ENCODE measurements around the gene SPAG16.

- TF ChIP-seq HCFC1 (IDR thresholded peaks at IDR 0.05; ENCODE audit: low read depth, low read length) (no peak), HNRNPLL (IDR thresholded peaks at IDR 0.05; ENCODE audit: low read depth, low read length, poor library complexity, severe bottlenecking) (no peak), NR3C1 (CRISPR knock-in tag; IDR thresholded peaks at IDR 0.05) (no peak), ZNF335 (CRISPR knock-in tag; IDR thresholded peaks at IDR 0.05) (no peak), GABPA (IDR thresholded peaks at IDR 0.05; ENCODE audit: low read depth, low read length) (no peak), GABPA (CRISPR knock-in tag; IDR thresholded peaks at IDR 0.05; ENCODE audit: low read depth) (no peak), CHD4 (IDR thresholded peaks at IDR 0.05; ENCODE audit: borderline replicate concordance, low read length) (no peak), ZNF678 (CRISPR knock-in tag; IDR thresholded peaks at IDR 0.05) (no peak), TOPORS (CRISPR knock-in tag; IDR thresholded peaks at IDR 0.05) (no peak), JUND (CRISPR knock-in tag; IDR thresholded peaks at IDR 0.05) (no peak), ATF7 (IDR thresholded peaks at IDR 0.05) (no peak), ATF7 (CRISPR knock-in tag; IDR thresholded peaks at IDR 0.05) (no peak), ZBTB38 (CRISPR knock-in tag; IDR thresholded peaks at IDR 0.05) (no peak), CEBPB (IDR thresholded peaks at IDR 0.05; ENCODE audit: borderline replicate concordance, low read depth, low read length) (no peak), TBL1XR1 (IDR thresholded peaks at IDR 0.05; ENCODE audit: borderline replicate concordance, low read length, partially characterized antibody) (no peak), ZBTB49 (CRISPR knock-in tag; IDR thresholded peaks at IDR 0.05; ENCODE audit: borderline replicate concordance) (no peak)
These were observed 823.5 kb downstream of the SPAG16 start for GRCh38 chr2:214107726-214108125.
